ENCODE results near the gene RAD1. TPM values are rescaled to one million over a fixed set of nuclear protein-coding genes. Genes with fewer than 3 reads are reported as not detected.

The RAD1 gene
- polyA plus RNA-seq, 1 donor (not counting 4 experiments of a cell fraction or from before 2014, with no cell fraction given), result 23.1 TPM

DNA sequence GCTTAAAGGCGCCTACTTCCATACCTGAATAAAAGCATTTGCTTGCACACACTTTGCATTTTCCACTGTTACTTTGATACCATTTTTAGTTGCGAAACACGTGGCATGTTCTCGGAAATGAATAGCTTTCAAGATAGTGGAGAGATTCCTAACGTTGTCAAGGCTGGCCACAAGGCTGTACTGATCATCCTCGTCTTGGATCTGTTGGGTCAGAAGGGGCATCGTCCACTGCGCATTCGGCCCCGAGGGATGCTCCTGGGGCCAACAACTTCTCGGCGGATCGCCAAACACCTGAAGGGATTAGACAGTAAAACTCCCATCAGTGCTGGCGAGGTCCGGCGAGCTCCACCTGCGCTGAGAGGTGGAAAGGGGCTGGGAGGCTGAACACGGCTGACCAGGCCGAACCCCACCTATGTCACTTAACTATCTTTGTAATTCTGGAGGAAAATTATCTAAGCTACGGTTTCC is 599 bp downstream of the RAD1 start:
- Histone ChIP-seq H3K36me3 (ENCODE audit: control insufficient read depth in 2 of 2, extremely low read depth in 1 of 2, insufficient read depth in 2 of 2, low read length in 2 of 2) (peaks cover 7 to 9% of the 10 kb centered on the region in 2 experiments), H3K9me1 (ENCODE audit: control insufficient read depth, extremely low read depth, insufficient read depth, low read length) (no peaks in the 10 kb centered on the region), H3K27me3 (ENCODE audit: control insufficient read depth, extremely low read depth, insufficient read depth, low read length) (no peaks in the 10 kb centered on the region), H3K79me2 (ENCODE audit: control insufficient read depth, insufficient read depth, low read length) (peaks cover 60% of the 10 kb centered on the region), H4K20me1 (ENCODE audit: control insufficient read depth, extremely low read depth, insufficient read depth, low read length) (no peaks in the 10 kb centered on the region), H3K4me3 (ENCODE audit: control insufficient read depth in 2 of 3, extremely low read depth in 1 of 3, insufficient read depth in 2 of 3, low read depth in 1 of 3, low read length in 3 of 3) (peak overlapping the region; percentile 85 to 99 (median 86)), H3K9me3 (ENCODE audit: control insufficient read depth, low read depth, low read length) (no peaks in the 10 kb centered on the region), H3K4me2 (ENCODE audit: control insufficient read depth, extremely low read depth, insufficient read depth, low read depth, low read length) (peak overlapping the region; percentile 86), H3K9ac (ENCODE audit: control insufficient read depth, extremely low read depth, insufficient read depth, low read length) (peak overlapping the region; percentile 91), H3K27ac (ENCODE audit: control insufficient read depth, insufficient read depth, low read length) (peak overlapping the region; percentile 82), H2AFZ (ENCODE audit: control insufficient read depth, low read length) (peak overlapping the region; percentile 80), H3K4me1 (ENCODE audit: control insufficient read depth, extremely low read depth, insufficient read depth, low read length) (peaks cover 11% of the 10 kb centered on the region)
- dilution Hi-C loops (cut with MboI; ENCODE audit: extremely low pct_ligation_motif_present, low sequenced_read_pairs), result no loop called here
- TF ChIP-seq, protein P1, sequence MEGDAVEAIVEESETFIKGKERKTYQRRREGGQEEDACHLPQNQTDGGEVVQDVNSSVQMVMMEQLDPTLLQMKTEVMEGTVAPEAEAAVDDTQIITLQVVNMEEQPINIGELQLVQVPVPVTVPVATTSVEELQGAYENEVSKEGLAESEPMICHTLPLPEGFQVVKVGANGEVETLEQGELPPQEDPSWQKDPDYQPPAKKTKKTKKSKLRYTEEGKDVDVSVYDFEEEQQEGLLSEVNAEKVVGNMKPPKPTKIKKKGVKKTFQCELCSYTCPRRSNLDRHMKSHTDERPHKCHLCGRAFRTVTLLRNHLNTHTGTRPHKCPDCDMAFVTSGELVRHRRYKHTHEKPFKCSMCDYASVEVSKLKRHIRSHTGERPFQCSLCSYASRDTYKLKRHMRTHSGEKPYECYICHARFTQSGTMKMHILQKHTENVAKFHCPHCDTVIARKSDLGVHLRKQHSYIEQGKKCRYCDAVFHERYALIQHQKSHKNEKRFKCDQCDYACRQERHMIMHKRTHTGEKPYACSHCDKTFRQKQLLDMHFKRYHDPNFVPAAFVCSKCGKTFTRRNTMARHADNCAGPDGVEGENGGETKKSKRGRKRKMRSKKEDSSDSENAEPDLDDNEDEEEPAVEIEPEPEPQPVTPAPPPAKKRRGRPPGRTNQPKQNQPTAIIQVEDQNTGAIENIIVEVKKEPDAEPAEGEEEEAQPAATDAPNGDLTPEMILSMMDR (optimal IDR thresholded peaks at IDR 0.05 in 1 of 3, IDR thresholded peaks at IDR 0.05 in 1 of 3, conservative IDR thresholded peaks at IDR 0.05 in 1 of 3; ENCODE audit: extremely low read depth in 1 of 3, insufficient read depth in 2 of 3, low read length in 3 of 3), result no peak
- TF ChIP-seq EZH2 (IDR thresholded peaks at IDR 0.05; ENCODE audit: low read length), result no peak
- FAIRE-seq (no peak), DNase-seq (ENCODE audit: low read depth, low spot score) (no peak)

DNA sequence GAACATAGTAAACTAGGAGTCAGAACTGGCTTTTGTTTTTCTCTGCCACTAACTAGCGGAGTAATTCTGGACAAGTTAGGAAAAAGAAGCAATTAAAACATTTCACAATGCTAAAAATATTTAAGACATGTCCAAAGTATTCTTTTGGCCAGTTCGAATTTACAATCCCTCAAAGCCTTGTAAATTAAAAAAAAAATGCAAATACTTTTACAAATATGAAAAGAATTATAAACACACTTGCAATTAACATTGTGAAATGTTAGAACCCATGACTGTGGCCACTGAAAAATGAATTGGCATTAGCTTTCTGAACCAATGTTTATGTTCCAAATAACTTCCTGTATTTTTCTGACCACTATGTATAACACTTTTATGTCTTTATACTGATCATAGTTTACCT is 2.2 kb downstream of the RAD1 start:
- H3K9me3 ChIP-seq (ENCODE audit: control insufficient read depth, low read depth, low read length), result no peaks in the 10 kb centered on the region
- no peak overlapping the region for H3K9ac ChIP-seq (ENCODE audit: control insufficient read depth, extremely low read depth, insufficient read depth, low read length)
- no peak overlapping the region for H3K4me2 ChIP-seq (ENCODE audit: control insufficient read depth, extremely low read depth, insufficient read depth, low read depth, low read length)
- H3K4me1 ChIP-seq (ENCODE audit: control insufficient read depth, extremely low read depth, insufficient read depth, low read length), result peaks cover 11% of the 10 kb centered on the region
- FAIRE-seq (no peak), DNase-seq (ENCODE audit: low read depth, low spot score) (no peak)
- no peaks in the 10 kb centered on the region for H3K27me3 ChIP-seq (ENCODE audit: control insufficient read depth, extremely low read depth, insufficient read depth, low read length)
- dilution Hi-C loops (cut with MboI; ENCODE audit: extremely low pct_ligation_motif_present, low sequenced_read_pairs), result no loop called here
- H3K36me3 ChIP-seq (ENCODE audit: control insufficient read depth in 2 of 2, extremely low read depth in 1 of 2, insufficient read depth in 2 of 2, low read length in 2 of 2), result peaks cover 3 to 7% of the 10 kb centered on the region in 2 experiments
- TF ChIP-seq EZH2 (IDR thresholded peaks at IDR 0.05; ENCODE audit: low read length), result no peak
- TF ChIP-seq, protein P1 (optimal IDR thresholded peaks at IDR 0.05 in 1 of 3, IDR thresholded peaks at IDR 0.05 in 1 of 3, conservative IDR thresholded peaks at IDR 0.05 in 1 of 3; ENCODE audit: extremely low read depth in 1 of 3, insufficient read depth in 2 of 3, low read length in 3 of 3), result no peak
- no peak overlapping the region for H2AFZ ChIP-seq (ENCODE audit: control insufficient read depth, low read length)
- H3K9me1 ChIP-seq (ENCODE audit: control insufficient read depth, extremely low read depth, insufficient read depth, low read length), result no peaks in the 10 kb centered on the region
- peaks cover 46% of the 10 kb centered on the region for H3K79me2 ChIP-seq (ENCODE audit: control insufficient read depth, insufficient read depth, low read length)
- no peak overlapping the region for H3K4me3 ChIP-seq (ENCODE audit: control insufficient read depth in 2 of 3, extremely low read depth in 1 of 3, insufficient read depth in 2 of 3, low read depth in 1 of 3, low read length in 3 of 3)
- H3K27ac ChIP-seq (ENCODE audit: control insufficient read depth, insufficient read depth, low read length), result no peak overlapping the region
- no peaks in the 10 kb centered on the region for H4K20me1 ChIP-seq (ENCODE audit: control insufficient read depth, extremely low read depth, insufficient read depth, low read length)

Data from keratinocyte (primary cell).